ENCODE measurements around the gene DNAH17.

GRCh38 chr17:78591263-78591671, 14.1 kb upstream of the DNAH17 start:
- TF ChIP-seq JUND (IDR thresholded peaks at IDR 0.05): no peak
- no peak for TF ChIP-seq EZH2phosphoT487 (IDR thresholded peaks at IDR 0.05; ENCODE audit: borderline replicate concordance, low read depth)
- TF ChIP-seq CTCF (IDR thresholded peaks at IDR 0.05): no peak
- TF ChIP-seq REST (IDR thresholded peaks at IDR 0.05; ENCODE audit: low read depth, low read length): no peak
- TF ChIP-seq GABPA (IDR thresholded peaks at IDR 0.05; ENCODE audit: low read depth): no peak
- no peak for TF ChIP-seq IRF3 (IDR thresholded peaks at IDR 0.05; ENCODE audit: low read depth, low read length)
- TF ChIP-seq FOXM1 (IDR thresholded peaks at IDR 0.05; ENCODE audit: low read depth): no peak
- no peak for TF ChIP-seq POLR2AphosphoS5 (IDR thresholded peaks at IDR 0.05; ENCODE audit: low read depth, low read length)
- TF ChIP-seq EP300 (IDR thresholded peaks at IDR 0.05; ENCODE audit: borderline replicate concordance in 1 of 2, low read depth in 1 of 2, low read length in 1 of 2): no peak
- TF ChIP-seq SIN3A (IDR thresholded peaks at IDR 0.05; ENCODE audit: borderline replicate concordance, low read depth, low read length): no peak

All from SK-N-SH (cell line).